ENCODE data around the gene XXYLT1. TPM values are rescaled to one million over a fixed set of nuclear protein-coding genes. Genes with fewer than 3 reads are reported as not detected.

XXYLT1 gene
- total RNA-seq, 1 experiment from 2014 or later: 10.9 TPM

DNA sequence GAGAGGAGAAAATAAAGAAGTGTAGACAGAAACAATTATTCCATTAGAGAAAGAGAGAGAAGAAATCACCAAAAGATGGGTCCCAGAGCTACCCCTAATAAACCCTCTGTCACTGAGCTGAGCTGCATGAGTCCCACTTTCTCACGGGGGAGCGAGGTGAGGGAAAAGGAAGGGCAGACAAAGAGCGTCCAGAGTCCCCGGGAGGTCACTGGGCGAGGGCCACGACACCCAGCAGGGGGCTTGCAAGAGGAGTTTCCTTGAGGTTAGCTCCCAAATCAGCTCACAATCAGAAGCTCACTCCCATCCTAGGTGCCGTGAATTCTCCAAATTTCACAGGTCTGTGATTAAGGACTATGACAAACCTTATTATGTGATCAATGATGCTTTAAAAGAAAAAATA lies 62.3 kb downstream of the XXYLT1 start:
- Histone ChIP-seq H3K4me2 (ENCODE audit: low read length) (no peak overlapping the region), H3K79me2 (ENCODE audit: insufficient read depth, low read length) (no peaks in the 10 kb centered on the region), H3K9ac (ENCODE audit: low read length) (no peak overlapping the region), H3K4me1 (ENCODE audit: control insufficient read depth in 1 of 2, insufficient read depth in 2 of 2, low read length in 2 of 2) (peaks cover 11 to 38% of the 10 kb centered on the region in 2 experiments; a peak in 3 of 4 replicates), H4K20me1 (ENCODE audit: insufficient read depth) (no peaks in the 10 kb centered on the region), H3K27ac (ENCODE audit: low read depth, low read length) (no peak overlapping the region), H3K4me3 (replicated peaks in 1 of 2; ENCODE audit: low read depth in 1 of 2, low read length in 2 of 2) (no peak overlapping the region), H3K36me3 (ENCODE audit: control insufficient read depth in 1 of 2, insufficient read depth in 2 of 2, low read length in 2 of 2) (no peaks in the 10 kb centered on the region), H3K27me3 (ENCODE audit: insufficient read depth, low read length) (no peaks in the 10 kb centered on the region), H3K9me3 (ENCODE audit: control insufficient read depth in 1 of 2, insufficient read depth in 1 of 2, low read depth in 1 of 2, low read length in 2 of 2) (no peaks in the 10 kb centered on the region), H2AFZ (ENCODE audit: low read depth, low read length, poor library complexity, severe bottlenecking) (no peak overlapping the region), H3K9me2 (ENCODE audit: insufficient read depth) (no peaks in the 10 kb centered on the region)
- ChIA-PET RAD21 (ENCODE audit: low non-redundant PET in 1 of 2, low total read pairs in 2 of 2, uncharacterized antibody in 2 of 2, unreplicated experiment in 2 of 2) (no interaction called here), POLR2A (no interaction called here), CTCF (no interaction called here)
- intact Hi-C loops (cut with micrococcal nuclease): no loop called here
- ATAC-seq (no peak), DNase-seq (ENCODE audit: low read depth, low spot score) (no peak)
- no TSS peak for BruUV-seq (replicated peaks)
- TF ChIP-seq, protein P1, sequence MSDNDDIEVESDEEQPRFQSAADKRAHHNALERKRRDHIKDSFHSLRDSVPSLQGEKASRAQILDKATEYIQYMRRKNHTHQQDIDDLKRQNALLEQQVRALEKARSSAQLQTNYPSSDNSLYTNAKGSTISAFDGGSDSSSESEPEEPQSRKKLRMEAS (IDR thresholded peaks at IDR 0.05): no peak
- TF ChIP-seq YY1 (IDR thresholded peaks at IDR 0.05; ENCODE audit: extremely low read depth, insufficient replicate concordance, low read depth, low read length) (no peak), ELF1 (IDR thresholded peaks at IDR 0.05; ENCODE audit: borderline replicate concordance, low read depth) (no peak), CEBPB (IDR thresholded peaks at IDR 0.05; ENCODE audit: low read depth) (no peak), ZNF274 (IDR thresholded peaks at IDR 0.05; ENCODE audit: low read depth, low read length) (no peak), POLR2A (IDR thresholded peaks at IDR 0.05; ENCODE audit: borderline replicate concordance, extremely low read depth, insufficient read depth, insufficient read length) (no peak), TCF7L2 (IDR thresholded peaks at IDR 0.05; ENCODE audit: borderline replicate concordance, extremely low read depth, insufficient read depth, insufficient read length) (no peak), EZH2phosphoT487 (IDR thresholded peaks at IDR 0.05; ENCODE audit: borderline replicate concordance) (no peak), EGR1 (IDR thresholded peaks at IDR 0.05; ENCODE audit: low read depth) (no peak)
- TF ChIP-seq, protein P2, sequence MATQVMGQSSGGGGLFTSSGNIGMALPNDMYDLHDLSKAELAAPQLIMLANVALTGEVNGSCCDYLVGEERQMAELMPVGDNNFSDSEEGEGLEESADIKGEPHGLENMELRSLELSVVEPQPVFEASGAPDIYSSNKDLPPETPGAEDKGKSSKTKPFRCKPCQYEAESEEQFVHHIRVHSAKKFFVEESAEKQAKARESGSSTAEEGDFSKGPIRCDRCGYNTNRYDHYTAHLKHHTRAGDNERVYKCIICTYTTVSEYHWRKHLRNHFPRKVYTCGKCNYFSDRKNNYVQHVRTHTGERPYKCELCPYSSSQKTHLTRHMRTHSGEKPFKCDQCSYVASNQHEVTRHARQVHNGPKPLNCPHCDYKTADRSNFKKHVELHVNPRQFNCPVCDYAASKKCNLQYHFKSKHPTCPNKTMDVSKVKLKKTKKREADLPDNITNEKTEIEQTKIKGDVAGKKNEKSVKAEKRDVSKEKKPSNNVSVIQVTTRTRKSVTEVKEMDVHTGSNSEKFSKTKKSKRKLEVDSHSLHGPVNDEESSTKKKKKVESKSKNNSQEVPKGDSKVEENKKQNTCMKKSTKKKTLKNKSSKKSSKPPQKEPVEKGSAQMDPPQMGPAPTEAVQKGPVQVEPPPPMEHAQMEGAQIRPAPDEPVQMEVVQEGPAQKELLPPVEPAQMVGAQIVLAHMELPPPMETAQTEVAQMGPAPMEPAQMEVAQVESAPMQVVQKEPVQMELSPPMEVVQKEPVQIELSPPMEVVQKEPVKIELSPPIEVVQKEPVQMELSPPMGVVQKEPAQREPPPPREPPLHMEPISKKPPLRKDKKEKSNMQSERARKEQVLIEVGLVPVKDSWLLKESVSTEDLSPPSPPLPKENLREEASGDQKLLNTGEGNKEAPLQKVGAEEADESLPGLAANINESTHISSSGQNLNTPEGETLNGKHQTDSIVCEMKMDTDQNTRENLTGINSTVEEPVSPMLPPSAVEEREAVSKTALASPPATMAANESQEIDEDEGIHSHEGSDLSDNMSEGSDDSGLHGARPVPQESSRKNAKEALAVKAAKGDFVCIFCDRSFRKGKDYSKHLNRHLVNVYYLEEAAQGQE (IDR thresholded peaks at IDR 0.05; ENCODE audit: low read depth): no peak
- TF ChIP-seq, protein P3, sequence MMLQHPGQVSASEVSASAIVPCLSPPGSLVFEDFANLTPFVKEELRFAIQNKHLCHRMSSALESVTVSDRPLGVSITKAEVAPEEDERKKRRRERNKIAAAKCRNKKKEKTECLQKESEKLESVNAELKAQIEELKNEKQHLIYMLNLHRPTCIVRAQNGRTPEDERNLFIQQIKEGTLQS (IDR thresholded peaks at IDR 0.05): no peak
- TF ChIP-seq, protein P4, sequence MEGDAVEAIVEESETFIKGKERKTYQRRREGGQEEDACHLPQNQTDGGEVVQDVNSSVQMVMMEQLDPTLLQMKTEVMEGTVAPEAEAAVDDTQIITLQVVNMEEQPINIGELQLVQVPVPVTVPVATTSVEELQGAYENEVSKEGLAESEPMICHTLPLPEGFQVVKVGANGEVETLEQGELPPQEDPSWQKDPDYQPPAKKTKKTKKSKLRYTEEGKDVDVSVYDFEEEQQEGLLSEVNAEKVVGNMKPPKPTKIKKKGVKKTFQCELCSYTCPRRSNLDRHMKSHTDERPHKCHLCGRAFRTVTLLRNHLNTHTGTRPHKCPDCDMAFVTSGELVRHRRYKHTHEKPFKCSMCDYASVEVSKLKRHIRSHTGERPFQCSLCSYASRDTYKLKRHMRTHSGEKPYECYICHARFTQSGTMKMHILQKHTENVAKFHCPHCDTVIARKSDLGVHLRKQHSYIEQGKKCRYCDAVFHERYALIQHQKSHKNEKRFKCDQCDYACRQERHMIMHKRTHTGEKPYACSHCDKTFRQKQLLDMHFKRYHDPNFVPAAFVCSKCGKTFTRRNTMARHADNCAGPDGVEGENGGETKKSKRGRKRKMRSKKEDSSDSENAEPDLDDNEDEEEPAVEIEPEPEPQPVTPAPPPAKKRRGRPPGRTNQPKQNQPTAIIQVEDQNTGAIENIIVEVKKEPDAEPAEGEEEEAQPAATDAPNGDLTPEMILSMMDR (IDR thresholded peaks at IDR 0.05 in 2 of 3, conservative IDR thresholded peaks at IDR 0.05 in 1 of 3; ENCODE audit: borderline replicate concordance in 1 of 3, insufficient read depth in 1 of 3, low read depth in 2 of 3, low read length in 2 of 3): no peak

Measured in HCT116 (cell line).